Activated T-helper 9 cell treated with anti-CD3 and anti-CD28 coated beads, Interleukin-2, amount 50 U/mL, for 16 hours (primary cell): ENCODE data around the gene GNA12.
"Not testable (repeated sequence)": the region's sequence is repeated elsewhere in the genome, so short reads cannot be mapped to it uniquely, and the experiment has no call there.

ENCODE experiments used
- DNase-seq: peaks from one replicate; pipeline ENCODE4 v3.0.0-alpha.2; 2020; ENCODE audit warnings: low read depth

The GNA12 gene

GRCh38 chr7:2710901-2711551 is 133.1 kb downstream of the GNA12 start:
- DNase-seq: no peak

GRCh38 chr7:2710286-2710655 is 133.8 kb downstream of the GNA12 start:
- DNase-seq: peak; percentile 41

GRCh38 chr7:2709553-2710285 is 134.4 kb downstream of the GNA12 start:
- peak; percentile 63 for DNase-seq

- no peak for DNase-seq
Measured at GRCh38 chr7:2708547-2709310, 135.4 kb downstream of the GNA12 start.

- no peak for DNase-seq
Measured at GRCh38 chr7:2708041-2708440, 136.1 kb downstream of the GNA12 start.

GRCh38 chr7:2707481-2707880 is 136.6 kb downstream of the GNA12 start:
- no peak for DNase-seq

GRCh38 chr7:2706685-2707126 is 137.4 kb downstream of the GNA12 start:
- DNase-seq: no peak

GRCh38 chr7:2705371-2706096 is 138.6 kb downstream of the GNA12 start:
- DNase-seq: no peak

GRCh38 chr7:2702594-2702957 is 141.5 kb downstream of the GNA12 start:
- DNase-seq: no peak

GRCh38 chr7:2701832-2702593 is 142.1 kb downstream of the GNA12 start:
- no peak for DNase-seq

- DNase-seq: no peak
Measured at GRCh38 chr7:2701424-2701823, 142.7 kb downstream of the GNA12 start.

- no peak for DNase-seq
Measured at GRCh38 chr7:2700141-2700850, 143.8 kb downstream of the GNA12 start.

GRCh38 chr7:2699289-2699620 is 144.9 kb downstream of the GNA12 start:
- DNase-seq: no peak

- DNase-seq: peak; percentile 19
Measured at GRCh38 chr7:2698581-2699288, 145.4 kb downstream of the GNA12 start.

GRCh38 chr7:2694122-2694436 is 150.0 kb downstream of the GNA12 start:
- DNase-seq: not testable (repeated sequence)

GRCh38 chr7:2693420-2694121 is 150.5 kb downstream of the GNA12 start:
- not testable (repeated sequence) for DNase-seq

- no peak for DNase-seq
Measured at GRCh38 chr7:2692543-2692942, 151.6 kb downstream of the GNA12 start.

GRCh38 chr7:2691932-2692439 is 152.1 kb downstream of the GNA12 start:
- not testable (repeated sequence) for DNase-seq

- DNase-seq: no peak
Measured at GRCh38 chr7:2691011-2691707, 152.9 kb downstream of the GNA12 start.
